CD14-positive monocyte (primary cell): Measurements from ENCODE around the gene SCN8A. TPM values are rescaled to one million over a fixed set of nuclear protein-coding genes. Genes with fewer than 3 reads are reported as not detected.

ENCODE experiments used
- DNase-seq, 3 donors: peaks; one replicate each; pipeline ENCODE4 v3.0.0-alpha.2; 2011 to 2022
- H2AFZ ChIP-seq: 2 replicates; pipeline ENCODE4 v1.6.0; 2012; ENCODE audit warnings: mild to moderate bottlenecking, low read depth, low read length, inconsistent platforms; ENCODE audit not compliant: insufficient read depth, poor library complexity, severe bottlenecking
- H3K27ac ChIP-seq, 2 donors: 1 replicate in 1 of 2; 2 replicates in 1 of 2; pipeline ENCODE4 v1.5.1; 2012 to 2013; ENCODE audit warnings: low read length in 2 of 2, control low read depth in 1 of 2, inconsistent platforms in 1 of 2, low read depth in 1 of 2, mild to moderate bottlenecking in 1 of 2
- H3K27me3 ChIP-seq, 2 donors: one replicate each; pipeline versions ENCODE4 v1.6.0 to v1.6.1; 2011 to 2013; ENCODE audit warnings: low read length in 2 of 2; ENCODE audit not compliant: control insufficient read depth in 2 of 2, insufficient read depth in 2 of 2
- H3K36me3 ChIP-seq, 2 donors: replicated peaks in 1 of 2; 1 replicate in 1 of 2; 2 replicates in 1 of 2; pipeline versions ENCODE4 v1.5.1 to v1.6.1; 2012 to 2013; ENCODE audit warnings: low read length in 2 of 2, control low read depth in 1 of 2, inconsistent platforms in 1 of 2, mild to moderate bottlenecking in 1 of 2; ENCODE audit not compliant: insufficient read depth in 2 of 2, control insufficient read depth in 1 of 2
- H3K4me1 ChIP-seq, 2 donors: 1 replicate in 1 of 2; 2 replicates in 1 of 2; pipeline versions ENCODE4 v1.5.1 to v1.6.1; 2012 to 2013; ENCODE audit warnings: low read length in 2 of 2, control low read depth in 1 of 2, inconsistent platforms in 1 of 2, mild to moderate bottlenecking in 1 of 2, moderate library complexity in 1 of 2; ENCODE audit not compliant: insufficient read depth in 2 of 2, control insufficient read depth in 1 of 2
- H3K4me2 ChIP-seq: replicated peaks from 2 replicates; pipeline ENCODE3; 2012; ENCODE audit warnings: low read length, moderate library complexity, mild to moderate bottlenecking; ENCODE audit not compliant: poor library complexity, severe bottlenecking; ENCODE audit errors: extremely low read depth
- H3K4me3 ChIP-seq, 3 experiments: fragments of 200-600 bp in 1 of 3; sonication (generic) in 1 of 3; replicated peaks in 1 of 3; 1 replicate in 2 of 3; 2 replicates in 1 of 3; pipeline ENCODE4 v1.5.1; 2011 to 2013; ENCODE audit warnings: low read length in 3 of 3, mild to moderate bottlenecking in 3 of 3, control low read depth in 2 of 3, low read depth in 2 of 3, inconsistent platforms in 1 of 3, moderate library complexity in 1 of 3
- H3K79me2 ChIP-seq: 2 replicates; pipeline ENCODE4 v1.6.0; 2012; ENCODE audit warnings: mild to moderate bottlenecking, control low read depth, inconsistent platforms, low read length, moderate library complexity; ENCODE audit not compliant: insufficient read depth
- H3K9ac ChIP-seq: 2 replicates; pipeline ENCODE4 v1.6.0; 2017; ENCODE audit warnings: low read length, mild to moderate bottlenecking; ENCODE audit not compliant: insufficient read depth, poor library complexity, severe bottlenecking
- H3K9me3 ChIP-seq, 2 donors: replicated peaks in 1 of 2; 1 replicate in 1 of 2; 2 replicates in 1 of 2; pipeline versions ENCODE4 v1.5.1 to v1.6.1; 2012 to 2013; ENCODE audit warnings: low read length in 2 of 2, control low read depth in 1 of 2; ENCODE audit not compliant: control insufficient read depth in 1 of 2, insufficient read depth in 1 of 2
- H4K20me1 ChIP-seq: 2 replicates; pipeline ENCODE4 v1.6.0; 2012; ENCODE audit warnings: mild to moderate bottlenecking, low read length, control low read depth, moderate library complexity; ENCODE audit not compliant: insufficient read depth
- H3K27ac Mint-ChIP-seq, 7 donors: one replicate each; pipeline ENCODE4 v1.8.0; 2020; ENCODE audit warnings: mild to moderate bottlenecking in 7 of 7, mixed read lengths in 7 of 7, moderate library complexity in 6 of 7, inconsistent platforms in 2 of 7
- H3K27me3 Mint-ChIP-seq, 3 donors: one replicate each; pipeline ENCODE4 v1.8.0; 2021 to 2022; ENCODE audit warnings: low read depth in 3 of 3, mild to moderate bottlenecking in 3 of 3, mixed read lengths in 3 of 3, moderate library complexity in 3 of 3, inconsistent platforms in 1 of 3
- H3K36me3 Mint-ChIP-seq, 2 donors: one replicate each; pipeline ENCODE4 v1.8.0; 2020; ENCODE audit warnings: mixed read lengths in 2 of 2, inconsistent platforms in 1 of 2, mild to moderate bottlenecking in 1 of 2
- H3K4me1 Mint-ChIP-seq: one replicate; pipeline ENCODE4 v1.8.0; 2020; ENCODE audit warnings: mild to moderate bottlenecking, mixed read lengths
- H3K4me3 Mint-ChIP-seq, 2 donors: one replicate each; pipeline ENCODE4 v1.8.0; 2020; ENCODE audit warnings: mild to moderate bottlenecking in 2 of 2, mixed read lengths in 2 of 2, moderate library complexity in 1 of 2
- H3K9me3 Mint-ChIP-seq, 7 donors: one replicate each; pipeline ENCODE4 v1.8.0; 2020 to 2022; ENCODE audit warnings: mixed read lengths in 7 of 7, mild to moderate bottlenecking in 6 of 7, moderate library complexity in 6 of 7, inconsistent platforms in 2 of 7
- CTCF ChIP-seq: fragments of 200-600 bp; IDR thresholded peaks from one replicate; pipeline ENCODE4 v1.8.0; 2022; ENCODE audit warnings: antibody characterized with exemption, mild to moderate bottlenecking
- WGBS: methylation state at CpG from one replicate; pipeline ENCODE4 v1.1.5; 2013; ENCODE audit warnings: missing lambda C conversion rate; ENCODE audit not compliant: insufficient coverage; 5-methylcytosine and 5-hydroxymethylcytosine counted together
- intact Hi-C, 2 donors: fragments of 100-400 bp; cut with micrococcal nuclease; formaldehyde crosslinking; loops; one replicate each; pipeline versions ENCODE4 v1.15.0 to v1.15.1; 2023
- polyA plus RNA-seq, 3 donors: library from polyadenylated mRNA; depleted of rRNA in 1 of 3; unstranded in 2 of 3; stranded (reverse) in 1 of 3; fragments of 300-500 nt in 2 of 3; fragments of >200 nt in 1 of 3; fragmentation: Illumina TruSeq in 2 of 3; gene quantifications; 1 replicate in 2 of 3; 2 replicates in 1 of 3; pipeline ENCODE4 v1.2.3, GENCODE V29; 2012 to 2021

SCN8A gene
- polyA plus RNA-seq, 3 donors, result 0.03 TPM; not detected in 2

- Mint-ChIP-seq H3K36me3 (no peaks in the 10 kb centered on the region), H3K27me3 (peaks cover 0 to 2% (median 0%) of the 10 kb centered on the region in 3 donors), H3K4me1 (peaks cover 4% of the 10 kb centered on the region), H3K4me3 (no peak overlapping the region), H3K27ac (no peak overlapping the region), H3K9me3 (no peaks in the 10 kb centered on the region)
- no peak overlapping the region for H3K27ac ChIP-seq
- no peak overlapping the region for H3K4me3 ChIP-seq
- H3K27me3 ChIP-seq, result no peaks in the 10 kb centered on the region
- no peak for DNase-seq
- H3K36me3 ChIP-seq, result no peaks in the 10 kb centered on the region
- no peaks in the 10 kb centered on the region for H4K20me1 ChIP-seq
- H2AFZ ChIP-seq, result no peak overlapping the region
- H3K4me1 ChIP-seq, result no peaks in the 10 kb centered on the region
- H3K4me2 ChIP-seq, result no peak overlapping the region
- WGBS, result no CpG with 5 or more reads among the region's 2 CpGs
- no peak overlapping the region for H3K9ac ChIP-seq
- H3K79me2 ChIP-seq, result no peaks in the 10 kb centered on the region
- intact Hi-C loops, result no loop called here
- no peaks in the 10 kb centered on the region for H3K9me3 ChIP-seq
- TF ChIP-seq CTCF, result no peak
These were observed 76.2 kb downstream of the SCN8A start for GRCh38 chr12:51667269-51667668.

GRCh38 chr12:51669271-51669670 lies 78.2 kb downstream of the SCN8A start:
- H3K9me3 ChIP-seq, result no peaks in the 10 kb centered on the region
- no peak overlapping the region for H3K4me3 Mint-ChIP-seq
- no peaks in the 10 kb centered on the region for H3K36me3 Mint-ChIP-seq
- no peak for TF ChIP-seq CTCF
- no peaks in the 10 kb centered on the region for H3K27me3 ChIP-seq
- WGBS, result no CpG with 5 or more reads among the region's 2 CpGs
- no peak overlapping the region for H3K9ac ChIP-seq
- no peak overlapping the region for H3K27ac ChIP-seq
- no peaks in the 10 kb centered on the region for H3K4me1 ChIP-seq
- H3K9me3 Mint-ChIP-seq, result no peaks in the 10 kb centered on the region
- intact Hi-C loops, result no loop called here
- H3K27ac Mint-ChIP-seq, result no peak overlapping the region
- no peaks in the 10 kb centered on the region for H3K36me3 ChIP-seq
- H3K4me1 Mint-ChIP-seq, result peaks cover 4% of the 10 kb centered on the region
- H3K79me2 ChIP-seq, result no peaks in the 10 kb centered on the region
- DNase-seq, result no peak
- H2AFZ ChIP-seq, result no peak overlapping the region
- no peaks in the 10 kb centered on the region for H4K20me1 ChIP-seq
- no peak overlapping the region for H3K4me3 ChIP-seq
- peaks cover 0 to 2% (median 0%) of the 10 kb centered on the region in 3 donors for H3K27me3 Mint-ChIP-seq
- no peak overlapping the region for H3K4me2 ChIP-seq
